Thoracic aorta (tissue), 2 donors: ENCODE measurements around the gene RPS6KA4. TPM values are rescaled to one million over a fixed set of nuclear protein-coding genes. Genes with fewer than 3 reads are reported as not detected.

Source experiments
- ATAC-seq: fragments of 150-250 bp; one replicate; pipeline ENCODE4 v1.8.0; 2017; ENCODE audit warnings: low read depth; ENCODE audit not compliant: insufficient number of reproducible peaks, low FRiP score
- DNase-seq: peaks from one replicate; pipeline ENCODE4 v3.0.0-alpha.2; 2020; ENCODE audit warnings: low spot score
- H3K27ac ChIP-seq, 2 donors: fragments of 200-600 bp; sonication (generic); 1 replicate in 1 of 2; 2 replicates in 1 of 2; pipeline ENCODE4 v1.5.1; 2016; ENCODE audit warnings: mild to moderate bottlenecking in 2 of 2, moderate library complexity in 2 of 2
- H3K27me3 ChIP-seq: fragments of 200-600 bp; sonication (generic); replicated peaks from 2 replicates; pipeline ENCODE4 v1.6.0; 2016; ENCODE audit warnings: mild to moderate bottlenecking; ENCODE audit not compliant: insufficient read depth
- H3K36me3 ChIP-seq: fragments of 200-600 bp; sonication (generic); one replicate; pipeline ENCODE4 v1.5.1; 2016
- H3K4me1 ChIP-seq, 2 donors: fragments of 200-600 bp; sonication (generic); 1 replicate in 1 of 2; 2 replicates in 1 of 2; pipeline versions ENCODE4 v1.5.1 to v1.6.0; 2016; ENCODE audit warnings: low read depth in 2 of 2, mild to moderate bottlenecking in 1 of 2; ENCODE audit not compliant: control insufficient read depth in 1 of 2
- H3K4me3 ChIP-seq: fragments of 200-600 bp; sonication (generic); 2 replicates; pipeline ENCODE4 v1.5.1; 2016; ENCODE audit warnings: mild to moderate bottlenecking
- H3K9me3 ChIP-seq: fragments of 200-600 bp; sonication (generic); 2 replicates; pipeline ENCODE4 v1.5.1; 2016
- CTCF ChIP-seq: fragments of 200-600 bp; sonication (generic); IDR thresholded peaks from one replicate; pipeline ENCODE4 v1.5.1; 2019; ENCODE audit warnings: antibody characterized with exemption
- total RNA-seq, 2 donors: library from RNA; depleted of rRNA; stranded (reverse); fragments of >200 nt; gene quantifications; one replicate each; pipeline versions ENCODE4 v1.1.0 to v1.2.3, GENCODE V29; 2016

The RPS6KA4 gene
- total RNA-seq, 2 donors from 2014 or later = 42.5 to 50.0 TPM

- no peaks in the 10 kb centered on the region for H3K36me3 ChIP-seq
- no peak overlapping the region for H3K4me3 ChIP-seq
- no peak for ATAC-seq
- no peak for DNase-seq
- no peak for TF ChIP-seq CTCF
- H3K27ac ChIP-seq = no peak overlapping the region
- H3K9me3 ChIP-seq = no peaks in the 10 kb centered on the region
- H3K4me1 ChIP-seq = peaks cover 0 to 14% of the 10 kb centered on the region in 2 donors
- no peaks in the 10 kb centered on the region for H3K27me3 ChIP-seq
Measured at GRCh38 chr11:64409278-64409677, 50.3 kb downstream of the RPS6KA4 start.

DNA sequence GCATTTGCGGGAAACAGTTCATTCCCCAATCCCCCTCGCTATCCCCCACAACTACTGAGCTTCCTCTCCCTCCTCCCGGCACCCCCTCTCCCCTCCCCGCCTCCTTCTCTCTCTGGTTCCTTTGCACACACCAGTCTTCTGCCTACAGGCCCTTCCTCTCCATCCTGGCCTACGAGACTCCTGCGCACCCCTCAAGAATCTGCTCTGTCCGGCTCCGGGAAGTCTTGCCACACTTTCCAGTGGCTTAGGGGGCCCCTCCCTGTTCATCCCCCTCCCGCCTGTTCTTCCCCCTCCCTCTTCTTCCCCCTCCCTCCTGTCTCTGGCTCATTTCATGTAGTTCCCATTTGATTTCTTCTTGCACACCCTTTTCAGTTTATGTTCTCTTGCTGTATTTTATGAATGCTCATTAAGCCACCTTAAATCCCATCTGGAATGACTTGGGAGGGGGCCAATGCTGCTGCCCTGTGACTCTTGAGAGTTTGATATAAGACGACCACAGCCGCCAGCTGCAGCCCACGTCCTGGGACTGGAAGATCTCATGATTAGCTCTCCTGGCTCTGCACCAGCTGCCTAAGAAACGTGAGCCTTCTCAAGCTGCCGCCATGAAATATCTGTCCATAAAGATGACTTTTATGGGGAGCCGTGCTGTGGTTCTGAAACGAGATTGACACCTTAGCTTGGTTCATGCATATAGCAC lies 50.9 kb downstream of the RPS6KA4 start:
- no peak overlapping the region for H3K4me3 ChIP-seq
- peaks cover 0 to 14% of the 10 kb centered on the region in 2 donors for H3K4me1 ChIP-seq
- H3K9me3 ChIP-seq = no peaks in the 10 kb centered on the region
- no peaks in the 10 kb centered on the region for H3K27me3 ChIP-seq
- DNase-seq = no peak
- no peak for ATAC-seq
- H3K36me3 ChIP-seq = no peaks in the 10 kb centered on the region
- H3K27ac ChIP-seq = no peak overlapping the region
- TF ChIP-seq CTCF = no peak

GRCh38 chr11:64410404-64410734 lies 51.4 kb downstream of the RPS6KA4 start:
- no peak for DNase-seq
- no peak overlapping the region for H3K27ac ChIP-seq
- H3K4me1 ChIP-seq = peaks cover 0 to 12% of the 10 kb centered on the region in 2 donors
- no peak for TF ChIP-seq CTCF
- H3K4me3 ChIP-seq = no peak overlapping the region
- no peak for ATAC-seq
- no peaks in the 10 kb centered on the region for H3K27me3 ChIP-seq
- H3K36me3 ChIP-seq = no peaks in the 10 kb centered on the region
- no peaks in the 10 kb centered on the region for H3K9me3 ChIP-seq

- Histone ChIP-seq H3K9me3 (no peaks in the 10 kb centered on the region), H3K36me3 (no peaks in the 10 kb centered on the region), H3K4me3 (no peak overlapping the region), H3K4me1 (no peaks in the 10 kb centered on the region), H3K27ac (no peak overlapping the region), H3K27me3 (no peaks in the 10 kb centered on the region)
- DNase-seq = no peak
- no peak for TF ChIP-seq CTCF
- no peak for ATAC-seq
Measured at GRCh38 chr11:64413417-64413816, 54.5 kb downstream of the RPS6KA4 start.

GRCh38 chr11:64415286-64415685 lies 56.3 kb downstream of the RPS6KA4 start:
- no peak for DNase-seq
- peaks cover 0 to 10% of the 10 kb centered on the region in 2 donors for H3K4me1 ChIP-seq
- H3K27me3 ChIP-seq = no peaks in the 10 kb centered on the region
- H3K36me3 ChIP-seq = no peaks in the 10 kb centered on the region
- no peak for ATAC-seq
- H3K4me3 ChIP-seq = no peak overlapping the region
- H3K27ac ChIP-seq = no peak overlapping the region
- no peaks in the 10 kb centered on the region for H3K9me3 ChIP-seq
- TF ChIP-seq CTCF = no peak
